ENCODE measurements around the gene TPRG1L.
A peak's percentile ranks its signal among the peaks of the same experiment; 100 is the strongest.
"Not testable (repeated sequence)": the region's sequence is repeated elsewhere in the genome, so short reads cannot be mapped to it uniquely, and the experiment has no call there.

The TPRG1L gene

GRCh38 chr1:3609769-3610526 is 14.9 kb upstream of the TPRG1L start:
- DNase-seq (ENCODE audit: low spot score): no peak

GRCh38 chr1:3610527-3611169 is 14.2 kb upstream of the TPRG1L start:
- no peak for DNase-seq (ENCODE audit: low spot score)

GRCh38 chr1:3611170-3612019 is 13.4 kb upstream of the TPRG1L start, which contains the start of gene MEGF6:
TSS of gene MEGF6 (minus strand) at chr1:3611508. CDS start at chr1:3611268, 240 bp downstream.
- no peak for DNase-seq (ENCODE audit: low spot score)

- no peak for DNase-seq (ENCODE audit: low spot score)
These were observed 12.7 kb upstream of the TPRG1L start for GRCh38 chr1:3612123-3612522.

- DNase-seq (ENCODE audit: low spot score): no peak
These were observed 9.8 kb upstream of the TPRG1L start for GRCh38 chr1:3614755-3615742.

DNA sequence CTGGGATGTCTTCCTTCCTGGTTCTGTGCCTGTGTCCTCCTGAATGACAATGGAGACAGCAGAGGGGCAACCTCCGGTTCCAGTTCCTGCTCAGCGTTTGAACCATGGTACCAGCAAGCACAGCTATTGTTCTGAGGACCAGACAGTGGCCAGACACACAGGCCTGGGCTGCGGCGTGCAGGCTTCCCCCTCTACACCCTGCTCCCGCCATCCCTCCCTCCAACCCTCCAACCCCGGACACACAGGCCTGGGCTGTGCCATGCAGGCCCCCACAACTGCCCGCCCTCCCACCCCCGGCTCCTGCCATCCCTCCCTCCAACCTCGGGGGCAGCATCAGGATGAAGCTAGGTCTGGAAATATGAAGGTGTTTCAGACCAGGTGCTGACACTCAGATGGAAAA is 8.0 kb upstream of the TPRG1L start:
- DNase-seq (ENCODE audit: low spot score): no peak

- DNase-seq (ENCODE audit: low spot score): no peak
These were observed 6.9 kb upstream of the TPRG1L start for GRCh38 chr1:3617806-3618345.

DNA sequence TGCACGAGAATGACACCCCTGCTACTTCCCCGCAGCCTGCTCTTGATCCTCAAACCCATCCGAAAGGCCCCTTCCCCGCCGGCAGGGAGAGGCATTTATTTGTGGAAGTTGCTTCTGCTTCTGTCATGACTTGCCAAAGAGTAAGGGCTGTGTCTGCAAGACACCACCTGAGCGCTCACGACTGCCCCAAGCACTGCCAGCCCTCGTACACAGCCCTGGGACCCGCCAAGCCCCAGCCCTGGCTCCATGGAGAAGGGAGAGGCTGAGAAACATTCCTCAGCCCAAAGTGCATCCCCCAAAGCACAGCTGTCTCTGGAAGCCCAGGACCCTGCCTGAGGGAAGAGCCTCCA is 6.3 kb upstream of the TPRG1L start:
- DNase-seq (ENCODE audit: low spot score): no peak

DNA sequence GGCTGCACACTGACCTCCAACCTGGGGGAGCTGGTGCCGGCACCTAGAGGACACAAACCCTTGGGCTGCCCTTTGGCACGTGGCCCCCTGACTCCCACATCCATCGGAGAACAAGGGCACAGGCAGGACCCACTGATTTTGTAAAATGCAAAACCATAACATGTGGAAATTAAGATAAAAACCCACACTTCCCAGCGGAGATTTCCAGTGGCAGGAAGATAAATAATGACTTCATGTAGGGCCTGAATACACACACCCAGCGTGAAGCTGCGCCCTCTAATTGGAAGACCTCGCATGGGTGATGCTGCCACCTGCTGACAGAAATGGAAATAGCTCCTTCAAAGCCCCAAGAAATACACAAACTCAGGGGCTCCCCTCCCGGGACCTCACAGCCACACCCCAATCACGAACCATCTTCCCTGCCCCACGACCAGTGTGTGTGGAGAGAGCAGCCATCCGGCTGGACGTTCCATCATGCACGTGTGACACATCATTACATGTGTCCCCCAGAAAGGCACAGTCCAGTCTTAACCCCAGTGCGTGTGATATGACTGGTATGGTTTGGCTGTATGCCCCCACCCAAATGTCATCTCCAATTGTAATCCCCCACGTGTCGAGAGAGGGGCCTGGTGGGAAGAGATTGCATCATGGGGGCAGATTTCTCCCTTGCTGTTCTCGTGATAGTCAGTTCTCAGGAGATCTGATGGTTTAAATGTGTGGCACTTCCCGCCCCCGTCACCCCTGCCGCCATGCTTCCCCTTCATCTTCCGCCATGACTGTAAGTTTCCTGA is 5.7 kb upstream of the TPRG1L start:
- peak; percentile 75 for DNase-seq (ENCODE audit: low spot score)

DNA sequence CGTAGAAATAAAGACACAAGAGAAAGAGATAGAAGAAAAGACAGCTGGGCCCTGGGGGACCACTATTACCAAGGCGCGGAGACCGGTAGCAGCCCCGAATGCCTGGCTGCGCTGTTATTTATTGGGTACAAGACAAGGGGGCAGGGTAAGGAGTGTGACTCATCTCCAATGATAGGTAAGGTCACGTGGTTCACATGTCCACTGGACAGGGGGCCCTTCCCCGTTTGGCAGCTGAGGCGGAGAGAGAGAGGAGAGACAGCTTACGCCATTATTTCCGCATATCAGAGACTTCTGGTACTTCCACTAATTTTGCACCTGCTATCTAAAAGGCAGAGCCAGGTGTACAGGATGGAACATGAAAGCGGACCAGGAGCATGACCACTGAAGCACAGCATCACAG is 4.1 kb upstream of the TPRG1L start:
- peak; percentile 2 for DNase-seq (ENCODE audit: low spot score)

DNA sequence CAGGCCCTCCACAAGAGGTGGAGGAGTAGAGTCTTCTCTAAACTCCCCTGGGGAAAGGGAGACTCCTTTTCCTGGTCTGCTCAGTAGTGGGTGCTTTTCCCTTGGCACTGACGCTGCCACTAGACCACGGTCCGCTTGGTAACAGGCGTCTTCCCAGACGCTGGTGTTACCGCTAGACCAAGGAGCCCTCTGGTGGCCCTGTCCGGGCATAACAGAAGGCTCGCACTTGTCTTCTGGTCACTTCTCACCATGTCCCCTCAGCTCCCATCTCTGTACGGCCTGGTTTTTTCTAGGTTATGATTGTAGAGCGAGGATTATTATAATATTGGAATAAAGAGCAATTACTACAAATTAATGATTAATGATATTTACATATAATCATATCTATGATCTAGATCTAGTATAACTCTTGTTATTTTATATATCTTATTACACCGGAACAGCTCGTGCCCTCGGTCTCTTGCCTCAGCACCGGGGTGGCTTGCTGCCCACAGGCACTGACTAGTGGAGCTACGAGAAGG is 3.6 kb upstream of the TPRG1L start:
- peak; percentile 61 for DNase-seq (ENCODE audit: low spot score)

- DNase-seq (ENCODE audit: low spot score): not testable (repeated sequence)
These were observed 2.7 kb upstream of the TPRG1L start for GRCh38 chr1:3622102-3622501.

- peak; percentile 7 for DNase-seq (ENCODE audit: low spot score)
These were observed 1.2 kb upstream of the TPRG1L start for GRCh38 chr1:3623441-3624199.

- DNase-seq (ENCODE audit: low spot score): peak; percentile 50
These were observed 514 bp downstream of the TPRG1L start for GRCh38 chr1:3625151-3625907.

DNA sequence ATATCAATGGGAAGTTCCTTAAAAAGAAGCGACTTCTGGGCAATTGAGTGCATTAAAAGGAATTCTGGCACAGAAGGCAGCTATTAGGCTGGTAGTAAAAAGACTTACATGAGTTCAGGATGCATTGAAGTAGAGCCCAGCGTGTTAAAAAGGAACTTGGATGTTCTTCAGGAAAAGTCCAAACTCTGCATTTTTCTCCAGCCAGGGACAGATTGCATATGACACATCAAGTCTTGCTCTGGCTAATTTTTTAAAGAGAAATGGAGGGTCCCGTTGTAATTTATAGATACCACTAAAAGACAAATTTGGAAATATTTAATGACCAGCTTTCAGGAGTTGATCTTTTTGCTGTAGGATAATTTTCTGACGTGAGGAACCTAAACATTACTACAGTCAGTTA is 1.2 kb downstream of the TPRG1L start:
- no peak for DNase-seq (ENCODE audit: low spot score)

GRCh38 chr1:3627515-3628253 is 2.9 kb downstream of the TPRG1L start:
- DNase-seq (ENCODE audit: low spot score): no peak

DNA sequence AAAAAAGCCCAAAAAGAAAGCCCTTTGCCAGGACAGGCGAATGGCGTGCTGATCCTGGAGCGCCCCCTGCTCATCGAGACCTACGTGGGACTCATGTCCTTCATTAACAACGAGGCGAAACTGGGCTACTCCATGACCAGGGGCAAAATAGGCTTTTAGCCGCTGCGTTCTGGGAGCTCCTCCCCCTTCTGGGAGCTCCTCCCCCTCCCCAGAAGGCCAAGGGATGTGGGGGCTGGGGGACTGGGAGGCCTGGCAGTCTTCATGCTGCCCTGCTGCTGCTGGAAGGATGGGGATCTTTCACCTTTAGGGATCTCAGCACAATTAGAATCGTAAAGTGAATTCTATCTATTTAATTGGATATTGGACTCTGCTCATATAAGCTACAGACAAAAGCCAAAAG is 3.6 kb downstream of the TPRG1L start:
- no peak for DNase-seq (ENCODE audit: low spot score)

- no peak for DNase-seq (ENCODE audit: low spot score)
These were observed 4.8 kb downstream of the TPRG1L start for GRCh38 chr1:3629561-3630160.

Data from kidney tubule cell (primary cell).